H9 (cell line): ENCODE measurements around the gene COMMD1. TPM values are rescaled to one million over a fixed set of nuclear protein-coding genes. Genes with fewer than 3 reads are reported as not detected.

Experiments used
- DNase-seq: peaks from one replicate; pipeline ENCODE4 v3.0.0-alpha.2; 2017
- H2AFZ ChIP-seq: one replicate; pipeline ENCODE4 v1.6.1; 2013; ENCODE audit warnings: mild to moderate bottlenecking, low read length, control low read depth, moderate library complexity
- H2AK5ac ChIP-seq: 2 replicates; pipeline ENCODE4 v1.6.1; 2013; ENCODE audit warnings: low read length, control low read depth, mixed read lengths; ENCODE audit not compliant: insufficient read length
- H2BK120ac ChIP-seq: one replicate; pipeline ENCODE4 v1.6.1; 2013; ENCODE audit warnings: low read depth, mild to moderate bottlenecking, low read length, control low read depth, inconsistent platforms; ENCODE audit not compliant: poor library complexity, severe bottlenecking
- H2BK12ac ChIP-seq: 2 replicates; pipeline ENCODE4 v1.6.1; 2013; ENCODE audit warnings: low read length, control low read depth, mixed read lengths, low read depth; ENCODE audit not compliant: insufficient read length
- H2BK15ac ChIP-seq: 2 replicates; pipeline ENCODE4 v1.6.1; 2013; ENCODE audit warnings: low read depth, low read length, control low read depth
- H2BK20ac ChIP-seq: one replicate; pipeline ENCODE4 v1.6.1; 2013; ENCODE audit warnings: low read depth, mild to moderate bottlenecking, low read length, control low read depth, inconsistent platforms; ENCODE audit not compliant: poor library complexity, severe bottlenecking
- H2BK5ac ChIP-seq: 2 replicates; pipeline ENCODE4 v1.6.1; 2013; ENCODE audit warnings: low read length, control low read depth, mixed read lengths; ENCODE audit not compliant: insufficient read length
- H3K14ac ChIP-seq: 2 replicates; pipeline ENCODE4 v1.6.1; 2013; ENCODE audit warnings: low read length, control low read depth; ENCODE audit not compliant: insufficient read depth
- H3K18ac ChIP-seq: 2 replicates; pipeline ENCODE4 v1.6.1; 2013; ENCODE audit warnings: low read depth, mild to moderate bottlenecking, mixed read lengths, low read length, control low read depth; ENCODE audit not compliant: insufficient read length
- H3K23ac ChIP-seq: 2 replicates; pipeline ENCODE4 v1.6.1; 2013; ENCODE audit warnings: low read length, control low read depth, mixed read lengths, low read depth; ENCODE audit not compliant: insufficient read length
- H3K23me2 ChIP-seq: 2 replicates; pipeline ENCODE4 v1.6.1; 2013; ENCODE audit warnings: low read depth, mild to moderate bottlenecking, mixed read lengths, low read length, control low read depth; ENCODE audit not compliant: insufficient read length, poor library complexity, severe bottlenecking
- H3K27ac ChIP-seq: 2 replicates; pipeline ENCODE4 v1.5.1; 2013; ENCODE audit warnings: low read length, control low read depth, mixed read lengths, low read depth; ENCODE audit not compliant: insufficient read length
- H3K27me3 ChIP-seq: 2 replicates; pipeline ENCODE4 v1.6.1; 2013; ENCODE audit warnings: low read length, control low read depth, inconsistent platforms; ENCODE audit not compliant: insufficient read depth
- H3K4ac ChIP-seq: 2 replicates; pipeline ENCODE4 v1.6.1; 2013; ENCODE audit warnings: low read depth, mild to moderate bottlenecking, control low read depth, inconsistent platforms, low read length, moderate library complexity
- H3K4me1 ChIP-seq: 2 replicates; pipeline ENCODE4 v1.6.1; 2013; ENCODE audit warnings: low read length, control low read depth, inconsistent platforms; ENCODE audit not compliant: insufficient read depth
- H3K4me2 ChIP-seq: 2 replicates; pipeline ENCODE4 v1.6.1; 2013; ENCODE audit warnings: low read length, control low read depth, mixed read lengths; ENCODE audit not compliant: insufficient read length, insufficient read depth
- H3K56ac ChIP-seq: 2 replicates; pipeline ENCODE4 v1.6.1; 2013; ENCODE audit warnings: low read depth, mild to moderate bottlenecking, mixed read lengths, low read length, control low read depth; ENCODE audit not compliant: insufficient read length
- H3K79me1 ChIP-seq: 2 replicates; pipeline ENCODE4 v1.6.1; 2013; ENCODE audit warnings: low read depth, mild to moderate bottlenecking, moderate library complexity, low read length, control low read depth, inconsistent platforms; ENCODE audit not compliant: insufficient read depth, poor library complexity, severe bottlenecking
- H3K79me2 ChIP-seq: 2 replicates; pipeline ENCODE4 v1.6.1; 2013; ENCODE audit warnings: low read length, control low read depth, inconsistent platforms; ENCODE audit not compliant: insufficient read depth
- H3K9ac ChIP-seq: 2 replicates; pipeline ENCODE4 v1.6.1; 2013; ENCODE audit warnings: low read length, control low read depth, mixed read lengths; ENCODE audit not compliant: insufficient read length; ENCODE audit errors: extremely low read depth
- H3K9me3 ChIP-seq: one replicate; pipeline ENCODE4 v1.6.1; 2013; ENCODE audit warnings: low read depth, low read length, inconsistent platforms; ENCODE audit not compliant: control insufficient read depth
- H3T11ph ChIP-seq: one replicate; pipeline ENCODE4 v1.6.1; 2013; ENCODE audit warnings: mild to moderate bottlenecking, low read length, control low read depth, inconsistent platforms
- H4K20me1 ChIP-seq: one replicate; pipeline ENCODE4 v1.6.1; 2013; ENCODE audit not compliant: control insufficient read depth, insufficient read length, insufficient read depth
- H4K5ac ChIP-seq: 2 replicates; pipeline ENCODE4 v1.6.1; 2013; ENCODE audit warnings: low read depth, mild to moderate bottlenecking, mixed read lengths, low read length, control low read depth; ENCODE audit not compliant: insufficient read length
- H4K8ac ChIP-seq: replicated peaks from 2 replicates; pipeline ENCODE4 v1.6.1; 2013; ENCODE audit warnings: low read length, control low read depth, mixed read lengths, low read depth; ENCODE audit not compliant: insufficient read length
- H4K91ac ChIP-seq: 2 replicates; pipeline ENCODE4 v1.6.1; 2013; ENCODE audit warnings: low read depth, mild to moderate bottlenecking, moderate library complexity, mixed read lengths, low read length, control low read depth; ENCODE audit not compliant: insufficient read length
- H3K27ac Mint-ChIP-seq, 3 experiments: 2 replicates in 2 of 3; 3 replicates in 1 of 3; pipeline ENCODE4 v1.8.0; 2020 to 2021; ENCODE audit warnings: mixed read lengths in 3 of 3, mild to moderate bottlenecking in 1 of 3, moderate library complexity in 1 of 3
- H3K27me3 Mint-ChIP-seq: 2 replicates; pipeline ENCODE4 v1.8.0; 2021; ENCODE audit warnings: low read depth, mild to moderate bottlenecking, moderate library complexity, mixed read lengths
- H3K36me3 Mint-ChIP-seq, 3 experiments: 2 replicates in 2 of 3; 3 replicates in 1 of 3; pipeline ENCODE4 v1.8.0; 2020 to 2021; ENCODE audit warnings: low read depth in 3 of 3, mixed read lengths in 3 of 3; ENCODE audit not compliant: insufficient read depth in 1 of 3
- H3K4me1 Mint-ChIP-seq, 2 experiments: 2 replicates each; pipeline ENCODE4 v1.8.0; 2020; ENCODE audit warnings: mixed read lengths in 2 of 2
- H3K4me3 Mint-ChIP-seq, 2 experiments: 2 replicates in 1 of 2; 3 replicates in 1 of 2; pipeline ENCODE4 v1.8.0; 2020 to 2021; ENCODE audit warnings: mild to moderate bottlenecking in 2 of 2, mixed read lengths in 2 of 2, moderate library complexity in 1 of 2
- H3K9me3 Mint-ChIP-seq, 2 experiments: 2 replicates in 1 of 2; 3 replicates in 1 of 2; pipeline ENCODE4 v1.8.0; 2020; ENCODE audit warnings: mild to moderate bottlenecking in 2 of 2, mixed read lengths in 2 of 2, moderate library complexity in 1 of 2
- CTCF ChIP-seq: fragments of 200-600 bp; sonication (generic); conservative IDR thresholded peaks from 3 replicates; pipeline ENCODE4 v1.8.0; 2021; ENCODE audit warnings: antibody characterized with exemption, mild to moderate bottlenecking
- WGBS: extraction: QIAGEN DNeasy Blood & Tissue Kit; methylation state at CpG from one replicate; pipeline ENCODE4 v1.1.7; 2013; ENCODE audit warnings: missing lambda C conversion rate, low lambda C conversion rate, mixed read lengths; ENCODE audit not compliant: insufficient read length; ENCODE audit errors: extremely low coverage; 5-methylcytosine and 5-hydroxymethylcytosine counted together
- total RNA-seq: library from RNA; stranded (reverse); gene quantifications from 2 replicates; pipeline ENCODE4 v1.2.1, GENCODE V29; 2021

The COMMD1 gene
- total RNA-seq, 1 experiment from 2014 or later: 31.5 TPM

DNA sequence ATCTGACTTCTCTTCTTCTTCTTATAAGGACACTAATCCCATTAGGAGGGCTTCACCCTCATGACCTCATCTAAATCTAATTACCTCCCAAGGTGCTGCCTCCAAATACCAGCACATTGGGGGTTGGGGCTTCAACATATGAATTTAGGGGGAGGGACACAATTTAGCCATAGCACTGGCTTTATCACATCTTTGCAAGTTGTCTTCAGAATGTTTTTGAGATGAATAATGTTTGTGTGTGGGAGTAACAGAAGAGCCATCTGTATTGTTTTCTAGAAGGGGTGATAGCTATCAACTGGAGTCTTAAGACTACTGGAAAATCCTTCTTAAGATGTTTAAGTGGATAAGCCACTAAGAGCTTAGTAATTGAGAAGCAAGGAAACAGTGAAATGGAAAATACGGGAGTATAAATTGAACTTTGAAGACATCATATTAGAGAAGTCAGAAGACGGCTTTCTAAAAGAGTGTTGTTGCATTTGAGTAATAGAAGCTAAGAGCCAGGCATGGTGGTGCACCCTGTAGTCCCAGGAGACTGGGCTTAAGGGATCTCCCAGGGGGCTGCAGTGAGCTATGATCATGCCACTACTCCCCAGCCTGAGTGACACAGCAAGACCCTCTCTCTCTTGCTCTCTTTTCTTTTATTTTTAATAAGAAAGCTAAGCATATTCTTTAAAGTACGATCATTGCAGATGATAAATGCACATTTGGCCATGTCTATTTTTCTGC lies 257.8 kb downstream of the COMMD1 start:
- no peak for TF ChIP-seq CTCF
- no peaks in the 10 kb centered on the region for H3K9me3 Mint-ChIP-seq

More for the DNA sequence above, 257.8 kb downstream of the COMMD1 start:
- Histone ChIP-seq H3K18ac (no peak overlapping the region), H3K4me2 (no peak overlapping the region), H4K8ac (no peak overlapping the region), H3K27ac (no peak overlapping the region), H2BK5ac (no peak overlapping the region), H2BK120ac (no peak overlapping the region), H3K27me3 (no peaks in the 10 kb centered on the region), H2AFZ (no peak overlapping the region), H3K14ac (no peak overlapping the region), H3K79me2 (no peaks in the 10 kb centered on the region), H3K79me1 (no peaks in the 10 kb centered on the region), H3K4me1 (no peaks in the 10 kb centered on the region), H2BK20ac (no peak overlapping the region), H2BK15ac (no peak overlapping the region), H3K9me3 (no peaks in the 10 kb centered on the region), H3K23me2 (no peaks in the 10 kb centered on the region), H4K20me1 (no peaks in the 10 kb centered on the region), H2BK12ac (no peak overlapping the region), H3K4ac (no peak overlapping the region), H3T11ph (no peak overlapping the region), H4K91ac (no peak overlapping the region), H3K56ac (no peak overlapping the region), H3K9ac (no peak overlapping the region), H3K23ac (no peak overlapping the region), H2AK5ac (no peak overlapping the region), H4K5ac (no peak overlapping the region)
- no peak for DNase-seq
- no peaks in the 10 kb centered on the region for H3K27me3 Mint-ChIP-seq
- WGBS: no CpG with 5 or more reads among the region's 3 CpGs
- peaks cover 17% of the 10 kb centered on the region in 2 experiments for H3K4me1 Mint-ChIP-seq
- H3K27ac Mint-ChIP-seq: no peak overlapping the region
- no peaks in the 10 kb centered on the region for H3K36me3 Mint-ChIP-seq
- H3K4me3 Mint-ChIP-seq: no peak overlapping the region
